ENCODE results near the gene PINLYP.
"Not testable (repeated sequence)": the region's sequence is repeated elsewhere in the genome, so short reads cannot be mapped to it uniquely, and the experiment has no call there.

Gene PINLYP

DNA sequence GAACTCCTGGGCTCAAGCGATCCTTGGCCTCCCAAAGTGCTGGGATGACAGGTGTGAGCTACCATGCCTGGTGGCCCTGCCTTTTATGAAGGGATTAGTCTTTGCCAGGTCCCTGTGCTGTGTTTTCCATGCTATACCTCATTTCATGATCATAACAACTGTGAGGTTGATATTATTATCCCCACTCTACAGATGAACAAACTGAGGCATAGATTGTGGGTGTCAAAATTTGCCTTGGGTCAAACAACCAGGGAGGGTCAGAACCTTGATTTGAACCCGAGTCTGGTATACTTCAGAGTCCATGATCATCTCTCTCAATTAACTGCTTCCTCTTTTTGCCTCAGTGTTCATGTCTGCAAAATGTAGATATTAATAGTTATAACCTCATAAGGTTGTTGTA lies 6.9 kb downstream of the PINLYP start:
- no peak for DNase-seq (ENCODE audit: low spot score)

DNA sequence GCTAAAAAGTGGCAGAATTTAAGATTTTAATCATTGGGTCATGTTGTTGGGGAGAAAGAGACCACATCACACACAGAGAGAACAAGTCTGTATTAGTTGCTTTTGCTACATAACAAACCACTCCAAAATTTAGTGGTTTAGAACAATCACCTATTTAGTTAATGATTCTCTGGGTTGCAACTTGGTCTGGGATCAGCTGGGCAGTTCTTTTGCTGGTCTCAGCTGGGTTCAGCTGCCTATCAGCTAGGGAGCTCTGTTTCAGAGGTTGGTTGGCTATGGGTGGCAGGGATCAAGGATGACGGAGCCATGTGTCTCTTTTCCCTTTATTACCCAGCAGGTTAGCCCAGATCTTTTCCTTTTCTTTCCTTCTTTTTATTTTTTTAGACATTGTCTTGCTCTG lies 8.9 kb downstream of the PINLYP start:
- no peak for DNase-seq (ENCODE audit: low spot score)

DNA sequence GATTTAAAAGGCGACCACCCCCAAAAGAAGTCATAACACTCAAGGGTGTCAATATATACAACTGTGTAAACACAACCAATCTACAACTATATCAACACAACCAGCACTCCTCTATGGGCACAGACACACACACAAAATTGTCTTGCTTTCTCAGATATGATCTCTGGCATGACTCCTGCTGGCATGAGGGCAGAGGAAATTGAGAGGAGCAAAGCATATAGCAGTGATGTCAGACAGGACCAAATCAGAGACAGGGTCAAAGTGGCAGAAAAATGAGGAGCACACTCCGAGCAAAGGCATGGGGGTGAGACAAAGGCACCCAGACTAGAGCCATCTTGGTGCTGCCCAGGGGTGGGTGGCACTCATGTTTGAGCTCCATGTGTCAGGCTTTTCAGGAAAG lies 10.7 kb downstream of the PINLYP start:
- no peak for DNase-seq (ENCODE audit: low spot score)

DNA sequence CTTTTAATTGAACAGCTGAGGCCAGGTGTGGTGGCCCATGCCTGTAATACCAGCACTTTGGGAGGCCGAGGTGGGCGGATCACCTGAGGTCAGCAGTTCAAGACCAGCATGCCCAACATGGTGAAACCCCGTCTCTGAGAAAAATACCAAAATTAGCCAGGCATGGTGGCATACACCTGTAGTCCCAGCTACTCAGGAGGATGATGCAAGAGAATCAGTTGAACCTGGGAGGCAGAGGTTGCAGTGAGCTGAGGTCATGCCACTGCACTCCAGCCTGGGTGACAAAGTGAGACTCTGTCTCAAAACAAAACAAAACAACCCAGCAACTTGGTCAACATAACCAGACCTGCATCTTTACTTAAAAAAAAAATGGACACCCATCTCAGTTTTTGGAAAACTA lies 11.4 kb downstream of the PINLYP start:
- not testable (repeated sequence) for DNase-seq (ENCODE audit: low spot score)

DNA sequence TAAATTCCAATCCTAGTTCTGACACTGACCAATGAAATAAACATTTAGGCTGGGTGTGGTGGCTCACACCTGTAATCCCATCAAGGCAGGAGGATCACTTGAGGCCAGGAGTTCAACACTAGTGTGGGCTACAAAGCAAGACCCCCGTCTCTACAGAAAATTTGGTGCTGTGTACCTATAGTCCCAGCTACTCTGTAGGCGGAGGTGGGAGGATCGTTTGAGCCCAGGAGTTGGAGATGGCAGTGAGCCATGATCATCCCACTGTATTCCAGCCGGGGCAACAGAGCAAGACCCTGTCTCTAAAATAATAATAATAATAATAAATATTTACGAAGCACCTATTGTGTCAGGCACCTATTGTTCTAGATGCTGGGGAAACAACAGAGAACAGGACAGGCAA lies 13.7 kb downstream of the PINLYP start:
- no peak for DNase-seq (ENCODE audit: low spot score)

DNA sequence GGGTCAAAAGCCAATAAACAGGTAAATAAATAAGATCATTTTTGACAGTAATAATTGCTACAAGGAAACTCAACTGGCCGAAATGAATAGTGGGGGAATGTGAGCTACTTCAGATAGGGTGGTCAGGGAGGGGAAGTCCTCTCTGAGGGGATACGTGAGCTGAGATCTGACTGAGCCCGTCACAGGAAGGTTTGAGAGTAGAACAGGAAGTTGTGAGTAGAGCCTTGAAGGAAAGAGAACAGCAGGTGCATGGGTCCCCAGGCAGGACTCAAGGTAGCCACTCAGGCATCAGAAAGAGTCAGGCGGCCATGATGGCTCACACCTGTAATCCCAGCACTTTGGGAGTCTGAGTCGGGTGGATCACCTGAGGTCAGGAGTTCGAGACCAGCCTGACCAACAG lies 14.1 kb downstream of the PINLYP start:
- no peak for DNase-seq (ENCODE audit: low spot score)

DNA sequence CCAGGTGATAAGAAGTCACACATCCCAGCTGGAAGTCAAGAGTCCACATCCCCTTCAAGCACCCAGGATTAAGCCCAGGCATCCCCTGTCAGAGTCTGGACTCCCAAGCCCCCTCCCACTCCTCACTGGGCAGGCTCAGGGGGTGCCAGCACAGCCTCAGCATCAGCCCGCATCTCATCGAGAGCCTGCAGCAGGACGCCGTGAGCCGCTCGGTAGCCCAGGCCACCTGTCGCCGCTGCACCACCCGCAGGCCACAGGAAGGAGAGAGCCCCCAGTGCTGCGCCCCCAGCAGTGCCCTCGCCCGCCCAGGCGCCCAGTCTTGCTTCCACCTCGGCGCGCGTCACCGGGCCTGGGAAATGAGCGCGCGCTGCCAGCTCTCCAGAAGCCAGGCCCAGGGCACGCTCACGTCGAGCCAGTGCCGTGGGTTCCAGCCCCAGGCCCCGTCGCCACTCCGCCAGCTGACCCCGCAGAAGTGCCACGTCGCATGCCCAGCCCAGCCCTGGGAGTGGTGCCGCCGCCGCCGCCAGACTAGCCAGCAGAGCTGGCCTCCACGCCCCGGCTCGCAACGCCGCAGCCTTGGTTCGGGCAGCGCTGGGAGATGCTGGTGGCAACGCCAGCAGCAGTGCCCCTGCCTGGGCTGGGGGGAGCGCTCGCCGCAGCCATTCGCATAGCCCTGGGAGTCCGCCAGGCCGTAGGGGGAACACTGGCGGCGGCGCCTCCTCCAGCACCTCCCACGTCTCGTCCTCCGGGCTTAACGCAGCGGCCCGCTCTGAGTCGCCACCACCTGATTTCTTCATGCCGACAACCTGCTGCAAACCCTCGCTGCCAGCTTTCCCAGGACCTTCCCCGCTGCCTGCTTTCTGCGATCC lies 16.5 kb downstream of the PINLYP start:
- no peak for DNase-seq (ENCODE audit: low spot score)

DNA sequence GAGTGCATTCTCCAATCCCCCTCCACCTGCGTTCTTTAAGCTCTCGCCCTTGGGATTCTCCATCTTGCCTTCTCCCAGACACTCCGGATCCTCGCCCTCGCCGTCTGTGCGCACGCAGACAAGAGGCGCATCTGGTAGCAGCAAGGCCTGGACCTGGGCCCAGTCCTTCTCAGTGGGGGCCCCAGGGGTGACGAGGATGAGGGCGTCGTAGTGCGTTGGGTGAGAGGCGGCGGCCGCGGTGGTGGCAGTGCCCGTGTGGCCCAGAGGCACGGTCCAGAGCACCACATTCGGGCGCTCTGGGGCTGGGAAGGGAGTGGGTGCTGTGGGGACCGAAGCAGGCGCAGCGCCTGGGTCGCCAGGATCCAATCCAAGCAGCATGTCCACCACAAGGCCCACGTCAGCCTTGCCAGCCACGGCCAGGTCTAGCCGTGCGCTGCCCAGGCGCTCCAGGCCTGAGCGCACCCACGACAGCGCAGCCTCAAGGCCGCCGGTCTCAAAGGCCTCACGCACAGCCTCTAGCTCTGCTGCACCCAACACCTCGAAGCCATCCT lies 17.3 kb downstream of the PINLYP start:
- DNase-seq (ENCODE audit: low spot score), result no peak

DNA sequence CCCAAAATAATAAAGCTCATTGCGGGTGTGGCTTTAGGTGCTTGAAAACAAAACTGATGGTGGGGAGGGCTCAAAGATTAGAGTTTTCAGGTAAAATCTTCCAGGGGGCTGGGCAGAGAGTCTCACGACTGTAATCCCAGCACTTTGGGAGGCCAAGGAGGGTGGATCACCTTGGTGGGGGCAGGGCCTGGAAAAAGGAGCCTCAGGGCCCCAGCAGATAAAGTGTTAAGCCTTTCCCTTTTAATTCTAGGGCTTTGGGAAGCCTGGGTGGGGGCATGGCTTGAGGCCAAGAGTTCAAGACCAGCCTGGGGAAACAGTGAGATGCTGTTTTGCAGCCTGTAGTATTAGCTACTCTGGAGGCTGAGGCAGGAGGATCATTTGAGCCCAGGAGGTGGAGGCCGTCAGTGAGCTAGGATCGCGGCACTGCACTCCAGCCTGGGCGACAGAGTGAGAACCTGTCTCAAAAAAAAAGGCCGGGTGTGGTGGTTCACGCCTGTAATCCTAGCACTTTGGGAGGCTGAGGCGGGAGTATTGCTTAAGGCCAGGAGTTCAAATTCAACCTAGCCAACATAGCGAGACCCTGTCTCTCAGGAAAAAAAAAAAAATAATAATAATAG lies 18.6 kb downstream of the PINLYP start:
- DNase-seq (ENCODE audit: low spot score), result no peak

DNA sequence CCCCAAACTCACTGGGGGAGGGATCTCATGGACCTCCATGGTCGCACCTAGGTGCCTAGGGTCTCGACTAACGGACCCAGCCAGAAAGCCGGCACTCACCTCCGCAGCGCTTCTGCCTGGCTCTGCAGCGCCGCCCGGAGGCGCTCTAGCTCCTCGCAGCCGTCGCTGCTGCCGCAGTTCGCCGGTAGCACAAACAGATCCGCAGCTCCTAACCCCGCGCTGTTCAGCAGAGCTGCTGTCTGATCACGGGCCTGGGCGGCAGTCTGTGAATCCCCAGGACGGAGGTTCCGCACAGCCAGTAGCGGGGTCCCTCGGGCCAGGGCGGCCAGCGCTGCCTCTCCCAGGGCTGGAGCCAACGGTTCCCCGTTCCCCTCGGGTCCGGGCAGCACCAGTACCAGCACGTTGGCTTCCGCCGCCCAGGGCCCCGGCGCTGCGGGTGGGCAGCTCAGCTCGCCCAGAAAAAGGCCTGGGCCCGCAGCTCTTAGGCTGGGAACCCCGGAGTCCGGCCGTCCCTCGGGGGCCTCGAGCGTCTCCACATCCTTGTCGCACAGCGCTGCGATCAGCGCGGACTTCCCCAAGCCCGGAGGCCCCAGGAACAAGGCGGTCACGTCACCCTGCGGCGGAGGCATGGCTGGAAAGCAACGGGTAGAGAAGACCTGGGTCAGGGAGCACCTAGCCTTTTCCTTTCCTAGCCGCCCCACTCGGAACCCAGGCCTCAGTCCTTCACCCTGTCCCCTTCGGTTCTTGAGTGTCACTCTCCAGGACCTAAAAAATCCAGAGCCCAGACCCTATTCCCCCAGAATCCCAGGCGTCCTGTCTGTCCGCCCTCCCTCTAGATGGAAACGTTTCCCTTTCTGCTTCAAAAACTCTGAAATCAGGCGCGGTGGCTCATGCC lies 19.4 kb downstream of the PINLYP start:
- peak; percentile 74 for DNase-seq (ENCODE audit: low spot score)

DNA sequence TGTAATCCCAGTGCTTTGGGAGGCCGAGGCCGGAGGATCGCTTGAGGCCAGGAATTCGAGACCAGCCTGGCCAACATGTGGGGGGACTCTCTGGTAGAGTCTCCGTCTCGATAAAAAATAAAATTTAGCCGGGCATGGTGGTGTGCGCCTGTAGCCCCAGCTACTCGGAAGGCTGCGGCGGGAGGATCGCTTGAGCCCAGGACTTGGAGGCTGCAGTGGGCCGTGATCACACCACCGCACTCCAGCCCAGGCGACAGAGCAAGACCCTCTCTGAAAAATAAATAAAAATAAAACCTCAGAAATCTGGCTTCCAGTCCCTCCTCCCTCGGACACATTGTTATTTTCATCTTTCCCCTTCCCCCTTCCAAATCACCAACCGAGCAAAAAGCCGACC lies 20.0 kb downstream of the PINLYP start:
- DNase-seq (ENCODE audit: low spot score), result no peak

DNA sequence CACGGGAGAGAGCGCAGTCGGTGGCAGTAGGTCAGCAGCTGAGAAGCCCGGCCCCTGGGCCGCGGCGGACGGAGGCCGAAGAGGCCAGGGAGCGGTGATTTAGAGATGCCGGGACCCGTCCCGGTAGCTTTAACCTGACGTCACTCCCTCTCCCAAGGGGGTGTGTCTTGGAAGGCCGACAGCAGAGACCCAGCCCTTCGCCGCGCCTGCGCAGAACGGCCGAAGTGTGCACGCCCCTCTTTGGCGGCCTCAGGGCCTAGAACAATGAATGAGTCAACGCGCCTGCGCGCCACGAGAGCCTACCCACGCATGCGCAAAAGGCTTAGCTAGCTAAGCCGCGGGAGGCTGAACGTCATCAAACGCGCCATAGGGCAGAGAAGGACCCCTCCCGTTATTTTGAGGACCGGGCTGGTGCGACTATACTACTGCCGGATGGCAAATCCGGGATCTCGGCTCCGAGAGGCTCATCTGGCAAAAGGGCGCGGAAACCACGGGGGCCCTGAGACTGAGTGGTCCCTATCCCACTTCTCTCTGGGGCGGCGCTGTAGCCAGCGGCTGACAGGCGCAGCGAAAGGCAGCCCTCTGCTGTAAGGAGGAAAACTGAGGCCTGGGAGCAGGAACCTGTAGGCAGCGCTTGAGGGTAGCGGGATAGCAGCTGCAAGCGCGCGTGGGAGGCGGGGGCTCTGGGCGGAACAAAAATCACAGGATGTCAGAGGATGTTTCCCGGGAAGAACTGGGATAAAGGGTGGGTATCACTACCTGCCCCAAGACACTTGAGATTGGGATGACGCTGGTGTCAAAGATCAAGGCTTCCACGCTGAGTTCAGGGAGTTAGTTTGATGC lies 20.6 kb downstream of the PINLYP start, which contains the start of the genes IRGQ and ZNF576:
IRGQ (minus strand) TSS at position 136 of the 843 bp plus-strand sequence. CDS start 796 bp downstream, outside the sequence.
ZNF576 (plus strand) TSS at position 597 of the 843 bp plus-strand sequence. CDS start 514 bp downstream, outside the sequence.
- peak; percentile 100 for DNase-seq (ENCODE audit: low spot score)

DNA sequence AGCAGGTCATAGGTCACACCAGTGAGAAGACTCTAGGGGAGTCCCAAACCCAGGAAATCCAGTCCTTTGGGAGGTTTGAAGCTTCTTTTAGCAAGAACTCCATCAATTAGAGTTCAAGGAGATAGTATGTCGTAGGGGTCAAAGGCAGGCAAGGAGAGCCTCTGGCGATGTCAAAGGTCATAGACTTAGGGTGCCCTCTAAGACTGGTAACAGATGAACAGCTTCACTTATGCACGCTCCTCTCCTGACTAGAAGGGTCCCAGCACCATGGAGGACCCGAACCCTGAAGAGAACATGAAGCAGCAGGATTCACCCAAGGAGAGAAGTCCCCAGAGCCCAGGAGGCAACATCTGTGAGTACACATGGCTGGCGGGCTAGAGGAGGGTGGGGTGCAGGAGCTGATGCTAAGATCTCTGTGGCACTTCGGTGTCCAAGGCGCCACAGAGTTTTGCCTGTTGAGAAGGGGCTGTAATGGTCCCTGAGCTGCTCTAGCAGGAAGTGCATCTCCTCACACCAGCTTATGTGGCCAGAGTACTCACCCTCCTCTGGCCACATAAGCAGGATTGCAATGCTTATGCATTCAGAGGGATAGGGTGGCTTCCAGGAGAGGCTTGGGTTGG lies 21.4 kb downstream of the PINLYP start:
- no peak for DNase-seq (ENCODE audit: low spot score)

DNA sequence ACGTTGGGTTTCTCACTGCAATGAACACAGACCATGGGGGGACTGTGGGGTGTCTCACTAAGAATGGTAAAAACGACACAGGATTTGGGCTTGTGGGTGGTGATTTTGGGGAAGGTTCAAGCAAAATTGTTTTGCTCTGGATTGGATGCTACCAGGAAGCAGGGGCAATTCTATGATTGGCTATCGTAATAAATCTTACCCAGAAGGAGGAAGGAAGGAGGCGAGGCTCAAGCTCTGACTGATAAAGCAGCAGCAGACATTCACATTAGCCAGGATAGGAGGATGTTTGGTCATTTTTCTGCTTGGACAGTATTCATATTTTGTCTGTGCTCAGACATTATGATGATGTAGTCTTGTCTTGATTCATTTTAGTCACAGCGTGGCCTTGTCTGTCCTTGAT lies 22.3 kb downstream of the PINLYP start:
- no peak for DNase-seq (ENCODE audit: low spot score)

DNA sequence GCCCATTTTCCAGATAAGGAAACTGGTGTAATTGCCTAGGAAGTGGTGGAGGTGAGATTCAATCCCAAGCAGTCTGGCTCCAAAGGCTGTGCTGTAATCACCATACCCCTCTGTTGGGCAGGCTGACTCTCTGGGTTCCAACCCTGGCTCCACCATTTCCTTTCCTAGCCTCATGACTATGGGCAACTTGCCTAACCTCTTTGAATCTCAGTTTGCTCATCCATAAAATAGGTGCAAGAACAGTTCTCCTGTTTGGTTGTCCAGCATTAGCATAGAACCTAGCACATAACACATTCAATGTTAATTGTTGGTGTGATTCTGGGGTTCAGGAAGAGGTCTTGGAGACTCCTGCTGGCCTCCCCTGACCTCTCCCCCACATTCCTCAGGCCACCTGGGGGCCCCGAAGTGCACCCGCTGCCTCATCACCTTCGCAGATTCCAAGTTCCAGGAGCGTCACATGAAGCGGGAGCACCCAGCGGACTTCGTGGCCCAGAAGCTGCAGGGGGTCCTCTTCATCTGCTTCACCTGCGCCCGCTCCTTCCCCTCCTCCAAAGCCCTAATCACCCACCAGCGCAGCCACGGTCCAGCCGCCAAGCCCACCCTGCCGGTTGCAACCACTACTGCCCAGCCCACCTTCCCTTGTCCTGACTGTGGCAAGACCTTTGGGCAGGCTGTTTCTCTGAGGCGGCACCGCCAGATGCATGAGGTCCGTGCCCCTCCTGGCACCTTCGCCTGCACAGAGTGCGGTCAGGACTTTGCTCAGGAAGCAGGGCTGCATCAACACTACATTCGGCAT lies 23.0 kb downstream of the PINLYP start:
- no peak for DNase-seq (ENCODE audit: low spot score)

DNA sequence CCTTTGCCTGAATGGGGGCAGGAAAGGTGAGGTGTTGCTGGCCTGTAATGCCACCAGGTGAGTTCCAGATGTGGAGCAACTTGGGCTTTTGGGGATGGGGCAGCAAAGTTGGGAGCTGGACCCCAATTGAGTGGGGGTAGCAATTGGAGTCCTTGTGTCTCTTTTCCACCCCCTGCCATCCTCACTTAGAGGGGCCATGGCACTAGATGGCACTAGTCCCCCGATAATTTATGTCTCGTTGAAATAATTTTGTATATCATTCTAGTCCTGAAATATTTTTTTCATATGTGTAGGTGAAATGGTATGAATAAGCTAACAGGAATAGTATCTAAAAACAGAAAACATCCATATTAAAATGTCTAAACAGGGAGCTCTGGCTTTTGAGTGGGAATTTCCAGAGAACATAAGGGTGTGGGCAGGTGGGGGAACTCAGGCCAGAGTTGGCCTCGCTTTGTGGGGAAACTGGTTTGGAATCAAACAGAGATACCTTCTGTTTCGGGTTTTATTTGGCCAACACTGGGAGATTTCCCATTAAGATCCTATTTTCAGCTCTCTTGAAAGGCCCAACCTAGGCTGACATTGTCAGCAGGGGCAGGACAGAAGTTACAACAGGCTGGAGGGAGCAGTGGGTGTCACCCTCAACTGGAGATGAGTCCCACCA lies 24.2 kb downstream of the PINLYP start:
- no peak for DNase-seq (ENCODE audit: low spot score)

DNA sequence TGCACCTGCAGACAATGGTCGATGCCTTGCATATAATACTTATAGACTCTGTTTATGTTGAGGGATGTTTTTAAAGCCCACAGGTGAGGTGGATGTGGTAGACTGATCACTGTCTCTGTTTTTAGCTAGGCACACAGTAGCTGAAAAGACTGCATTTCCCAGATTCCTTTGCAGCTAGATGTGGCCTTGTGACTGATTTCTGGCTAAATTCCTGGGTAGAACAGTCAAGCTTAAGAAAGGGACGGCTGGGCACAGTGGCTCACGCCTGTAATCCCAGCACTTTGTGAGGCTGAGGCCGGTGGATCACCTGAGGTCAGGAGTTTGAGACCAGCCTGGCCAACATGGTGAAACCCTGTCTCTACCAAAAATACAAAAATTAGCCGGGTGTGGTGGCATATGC lies 24.7 kb downstream of the PINLYP start:
- not testable (repeated sequence) for DNase-seq (ENCODE audit: low spot score)

DNA sequence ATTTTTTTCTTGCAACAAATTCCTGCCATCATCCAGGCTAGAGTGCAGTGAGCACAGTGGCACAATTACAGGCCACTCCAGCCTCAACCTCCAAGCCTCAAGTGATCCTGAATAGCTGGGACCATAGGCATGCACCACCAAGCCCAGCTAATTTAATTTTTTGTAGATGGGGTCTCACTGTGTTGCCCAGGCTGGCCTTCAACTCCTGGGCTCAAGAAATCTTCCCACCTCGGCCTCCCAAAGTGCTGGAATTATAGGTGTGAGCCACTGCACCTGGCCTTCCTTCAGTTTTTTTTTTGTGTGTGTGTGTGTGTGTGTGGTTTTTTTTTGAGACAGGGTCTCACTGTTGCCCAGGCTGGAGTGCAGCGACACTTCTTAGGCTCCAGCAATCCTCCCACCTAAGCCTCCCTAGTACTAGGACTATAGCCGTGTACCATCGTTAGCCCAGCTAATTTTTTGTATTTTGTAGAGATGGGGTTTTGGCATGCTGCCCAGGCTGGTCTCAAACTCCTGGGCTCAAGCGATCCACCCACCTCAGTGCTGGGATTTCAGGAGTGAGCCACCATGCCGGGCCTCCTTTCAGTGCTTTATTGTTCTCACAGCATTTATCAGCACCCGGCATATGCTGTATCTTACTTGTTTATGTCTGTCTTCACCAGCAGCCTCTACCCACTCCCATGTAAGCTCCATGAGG lies 30.4 kb downstream of the PINLYP start:
- no peak for DNase-seq (ENCODE audit: low spot score)

Data from CD4-positive, alpha-beta T cell treated with Interleukin-2 at 100 ng/mL for 4 hours (primary cell).